AG04450 (cell line): ENCODE measurements around the gene NSUN2. TPM values are rescaled to one million over a fixed set of nuclear protein-coding genes. Genes with fewer than 3 reads are reported as not detected.

Experiments
- CTCF ChIA-PET: fragments of 300-600, 350-600 bp; formaldehyde crosslinking; extraction: SDS; loops from one replicate; lab custom pipeline; 2022; ENCODE audit warnings: antibody characterized with exemption, inconsistent platforms; lab: Charles Lee
- POLR2A ChIA-PET: fragments of 350-600 bp; formaldehyde crosslinking; extraction: SDS; loops from one replicate; lab custom pipeline; 2021; ENCODE audit warnings: antibody characterized with exemption, inconsistent platforms; lab: Yijun Ruan, JAX
- DNase-seq: peaks from one replicate; pipeline ENCODE4 v3.0.0-alpha.2; 2011; ENCODE audit warnings: low read depth, low spot score
- H3K27ac ChIP-seq: one replicate; pipeline ENCODE4 v1.5.1; 2012; ENCODE audit warnings: low read depth, low read length, control low read depth
- H3K27me3 ChIP-seq: one replicate; pipeline ENCODE4 v1.6.0; 2012; ENCODE audit warnings: low read length; ENCODE audit not compliant: control insufficient read depth, insufficient read depth
- H3K4me3 ChIP-seq: 2 replicates; pipeline ENCODE4 v1.5.1; 2011; ENCODE audit warnings: mild to moderate bottlenecking, low read depth, low read length, control low read depth
- H3K9me3 ChIP-seq: 2 replicates; pipeline ENCODE4 v1.5.1; 2012; ENCODE audit warnings: low read length; ENCODE audit not compliant: control insufficient read depth, insufficient read depth
- polyA plus RNA-seq: library from polyadenylated mRNA; depleted of rRNA; stranded (reverse); fragments of >200 nt; gene quantifications from 2 replicates; pipeline ENCODE4 v1.2.3, GENCODE V29; 2011
- TF ChIP-seq, protein P1 (sequence below): IDR thresholded peaks from 2 replicates; pipeline ENCODE4 v1.5.1; 2011; ENCODE audit warnings: low read depth, low read length, control low read depth, inconsistent platforms

Gene NSUN2
- polyA plus RNA-seq, 1 experiment = 42.0 TPM

DNA sequence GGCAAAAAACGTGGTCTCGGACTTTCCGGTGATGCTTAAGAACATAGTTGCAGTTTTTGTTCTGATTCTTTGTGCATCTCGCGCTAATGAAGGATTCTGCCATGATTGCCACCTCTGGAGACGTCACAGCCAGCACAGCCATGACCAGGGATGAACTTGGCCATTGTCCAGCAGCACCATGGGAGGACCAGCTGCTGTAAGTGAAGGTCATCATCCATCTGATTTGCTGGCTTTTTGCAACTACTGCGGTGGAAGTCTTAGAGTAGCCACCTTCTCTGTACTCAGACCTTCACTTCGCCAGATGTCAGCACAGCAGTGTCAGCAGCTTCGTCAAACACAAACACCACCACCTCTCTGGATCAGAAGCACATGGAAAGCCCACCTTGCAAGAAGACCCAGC is 45.7 kb downstream of the NSUN2 start:
- peaks cover 29% of the 10 kb centered on the region for H3K27me3 ChIP-seq
- H3K9me3 ChIP-seq = no peaks in the 10 kb centered on the region; the same call in 1 of the 2 replicates
- POLR2A ChIA-PET = no interaction called here
- TF ChIP-seq, protein P1, sequence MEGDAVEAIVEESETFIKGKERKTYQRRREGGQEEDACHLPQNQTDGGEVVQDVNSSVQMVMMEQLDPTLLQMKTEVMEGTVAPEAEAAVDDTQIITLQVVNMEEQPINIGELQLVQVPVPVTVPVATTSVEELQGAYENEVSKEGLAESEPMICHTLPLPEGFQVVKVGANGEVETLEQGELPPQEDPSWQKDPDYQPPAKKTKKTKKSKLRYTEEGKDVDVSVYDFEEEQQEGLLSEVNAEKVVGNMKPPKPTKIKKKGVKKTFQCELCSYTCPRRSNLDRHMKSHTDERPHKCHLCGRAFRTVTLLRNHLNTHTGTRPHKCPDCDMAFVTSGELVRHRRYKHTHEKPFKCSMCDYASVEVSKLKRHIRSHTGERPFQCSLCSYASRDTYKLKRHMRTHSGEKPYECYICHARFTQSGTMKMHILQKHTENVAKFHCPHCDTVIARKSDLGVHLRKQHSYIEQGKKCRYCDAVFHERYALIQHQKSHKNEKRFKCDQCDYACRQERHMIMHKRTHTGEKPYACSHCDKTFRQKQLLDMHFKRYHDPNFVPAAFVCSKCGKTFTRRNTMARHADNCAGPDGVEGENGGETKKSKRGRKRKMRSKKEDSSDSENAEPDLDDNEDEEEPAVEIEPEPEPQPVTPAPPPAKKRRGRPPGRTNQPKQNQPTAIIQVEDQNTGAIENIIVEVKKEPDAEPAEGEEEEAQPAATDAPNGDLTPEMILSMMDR = no peak
- no peak overlapping the region for H3K27ac ChIP-seq
- H3K4me3 ChIP-seq = no peak overlapping the region
- CTCF ChIA-PET = interaction anchor here (0.9 kb wide), 1 partner anchor 12 kb away, joined by 3 read pairs; no protein-coding TSS in a partner anchor
- no peak for DNase-seq

DNA sequence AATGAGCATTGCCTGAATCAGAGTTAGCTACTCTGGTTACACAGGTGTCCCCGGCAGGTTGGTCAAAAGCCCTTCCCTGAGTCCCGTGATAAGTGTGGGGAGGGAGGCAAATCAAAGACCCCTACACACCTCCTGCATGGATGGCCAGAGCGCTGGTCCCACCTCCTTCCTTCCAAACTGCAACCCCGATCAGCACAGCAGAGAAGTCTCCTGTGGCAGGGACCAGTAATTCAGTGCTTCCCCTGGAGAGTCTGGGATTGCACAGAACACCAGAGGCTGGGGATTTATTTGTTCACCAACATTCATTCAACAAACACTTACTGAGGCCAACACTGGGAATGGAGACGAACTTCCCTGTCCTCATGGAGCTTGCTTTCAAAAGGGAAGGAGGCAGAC is 46.2 kb downstream of the NSUN2 start:
- Histone ChIP-seq H3K27me3 (peaks cover 33% of the 10 kb centered on the region), H3K27ac (no peak overlapping the region), H3K9me3 (no peaks in the 10 kb centered on the region; the same call in 1 of the 2 replicates), H3K4me3 (no peak overlapping the region)
- no peak for DNase-seq
- TF ChIP-seq, protein P1 = no peak
- ChIA-PET POLR2A (interaction anchor here (0.6 kb wide), 1 partner anchor 10 kb away, joined by 4 read pairs; no protein-coding TSS in a partner anchor), CTCF (no interaction called here)

DNA sequence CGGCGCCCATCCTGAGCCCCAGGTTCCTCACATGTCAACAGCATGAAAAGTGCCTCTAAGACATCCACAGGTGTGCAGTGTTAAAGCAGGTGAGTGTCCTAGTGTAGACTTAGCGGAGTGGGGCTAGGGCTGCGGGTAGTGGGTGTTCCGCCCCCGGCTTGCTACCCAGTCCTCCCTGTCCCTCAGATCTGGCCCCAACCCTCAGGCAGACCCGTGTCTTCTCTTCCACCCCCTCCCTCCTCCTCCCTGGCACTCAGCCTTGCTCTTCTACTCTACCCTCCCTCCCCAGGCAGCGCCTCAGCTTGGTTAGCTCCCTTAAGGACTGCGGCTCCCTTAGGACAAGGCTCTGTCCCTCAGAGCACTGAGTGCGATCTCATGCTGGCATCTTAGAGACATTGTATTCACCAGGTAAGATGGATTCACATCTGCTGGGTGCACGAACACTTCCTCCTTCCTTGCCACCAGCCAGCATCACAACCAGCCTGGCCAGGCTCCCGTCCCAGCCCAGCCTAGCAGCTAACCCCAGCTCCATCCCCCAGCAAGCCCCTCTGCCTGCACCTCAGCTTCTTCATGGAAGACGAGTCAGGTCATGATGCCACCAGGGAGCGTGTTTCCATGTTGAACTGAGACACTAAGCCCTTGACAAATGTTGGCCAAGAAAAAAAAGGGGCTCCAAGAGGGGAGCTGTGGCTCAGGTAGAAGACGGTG is 46.8 kb downstream of the NSUN2 start:
- no peak overlapping the region for H3K4me3 ChIP-seq
- DNase-seq = no peak
- POLR2A ChIA-PET = interaction anchor here (0.6 kb wide), 1 partner anchor 10 kb away, joined by 4 read pairs; no protein-coding TSS in a partner anchor
- H3K9me3 ChIP-seq = no peaks in the 10 kb centered on the region; the same call in 1 of the 2 replicates
- CTCF ChIA-PET = no interaction called here
- peaks cover 36% of the 10 kb centered on the region for H3K27me3 ChIP-seq
- TF ChIP-seq, protein P1 = no peak
- no peak overlapping the region for H3K27ac ChIP-seq

DNA sequence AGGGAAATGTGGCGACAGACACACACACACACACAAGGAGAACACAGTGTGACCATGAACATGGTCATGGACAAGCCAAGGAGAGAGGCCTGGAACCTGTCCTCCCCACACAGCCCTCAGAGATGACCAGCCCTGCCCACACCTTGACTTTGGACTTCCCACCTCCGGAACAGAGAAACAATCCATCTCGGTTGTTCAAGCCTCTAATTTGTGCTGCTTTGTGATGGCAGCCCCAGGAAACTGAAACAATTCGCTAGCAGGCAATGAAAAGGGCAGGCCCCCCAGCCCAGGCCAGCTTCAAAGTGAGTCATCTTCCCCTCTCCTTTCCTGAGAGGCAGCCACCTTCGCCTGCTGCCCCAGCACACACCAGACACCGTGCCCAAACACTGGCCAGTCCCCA is 47.7 kb downstream of the NSUN2 start:
- Histone ChIP-seq H3K27ac (no peak overlapping the region), H3K9me3 (no peaks in the 10 kb centered on the region; the same call in 1 of the 2 replicates), H3K4me3 (no peak overlapping the region), H3K27me3 (peaks cover 36% of the 10 kb centered on the region)
- TF ChIP-seq, protein P1 = no peak
- ChIA-PET POLR2A (no interaction called here), CTCF (no interaction called here)
- no peak for DNase-seq

DNA sequence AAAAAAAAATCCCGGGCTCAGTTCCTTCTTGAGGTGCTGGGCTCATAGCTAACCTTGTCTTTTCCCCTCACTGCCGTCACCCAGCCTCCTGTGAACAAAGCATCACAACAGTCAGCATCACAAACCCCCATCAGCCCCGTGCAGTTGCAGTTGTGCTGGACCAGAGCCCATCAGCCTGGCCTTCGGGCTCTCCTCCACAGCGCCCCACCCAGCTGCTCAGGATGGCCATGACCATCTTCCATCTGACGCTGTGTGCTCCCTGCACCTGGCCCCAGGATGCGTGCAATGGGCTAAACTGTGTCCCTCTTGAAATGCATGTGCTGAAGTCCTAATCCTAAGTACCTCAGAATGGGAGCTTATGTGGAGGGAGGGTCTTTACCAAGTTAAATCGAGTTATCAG is 48.1 kb downstream of the NSUN2 start:
- TF ChIP-seq, protein P1 = no peak
- Histone ChIP-seq H3K27me3 (peaks cover 37% of the 10 kb centered on the region), H3K9me3 (no peaks in the 10 kb centered on the region; the same call in 1 of the 2 replicates), H3K27ac (no peak overlapping the region), H3K4me3 (no peak overlapping the region)
- no peak for DNase-seq
- ChIA-PET POLR2A (no interaction called here), CTCF (no interaction called here)
